Panc1 (cell line): ENCODE data around the gene LENEP. TPM values are rescaled to one million over a fixed set of nuclear protein-coding genes. Genes with fewer than 3 reads are reported as not detected.

Source experiments
- ATAC-seq: fragments of 200-7000 bp; cut with Tn5 transposase; 2 replicates; pipeline ENCODE4 v1.9.1; 2020; ENCODE audit warnings: mild to moderate bottlenecking, moderate library complexity
- BruUV-seq: library from RNA; stranded (reverse); fragments of 400-500 nt; replicated peaks from 2 replicates; lab custom pipeline; 2021; lab: Mats Ljungman, UMichigan
- CTCF ChIA-PET: fragments of 300-600 bp; sonication (Branson Sonifier 250); formaldehyde crosslinking; loops from one replicate; lab custom pipeline; 2022; ENCODE audit warnings: antibody characterized with exemption; lab: Charles Lee
- POLR2A ChIA-PET: fragments of 300-600 bp; sonication (Branson Sonifier 250); formaldehyde crosslinking; loops from one replicate; lab custom pipeline; 2022; ENCODE audit warnings: antibody characterized with exemption; lab: Charles Lee
- DNase-seq: peaks from one replicate; pipeline ENCODE4 v3.0.0-alpha.2; 2010; ENCODE audit warnings: low read depth, low spot score
- H3K27ac ChIP-seq: 2 replicates; pipeline ENCODE4 v1.5.1; 2011; ENCODE audit warnings: mild to moderate bottlenecking, low read length, inconsistent platforms
- H3K27me3 ChIP-seq: fragments of 200-500 bp; sonication (Bioruptor generic); 2 replicates; pipeline ENCODE4 v1.6.0; 2014; ENCODE audit warnings: low read length, inconsistent platforms; ENCODE audit not compliant: control insufficient read depth, insufficient read depth
- H3K36me3 ChIP-seq: fragments of 200-500 bp; sonication (Bioruptor generic); 2 replicates; pipeline ENCODE4 v1.5.1; 2014; ENCODE audit warnings: inconsistent platforms, mild to moderate bottlenecking, low read length, moderate library complexity; ENCODE audit not compliant: control insufficient read depth, insufficient read depth
- H3K4me1 ChIP-seq: 2 replicates; pipeline ENCODE4 v1.5.1; 2011; ENCODE audit warnings: inconsistent platforms, mild to moderate bottlenecking, low read length, moderate library complexity; ENCODE audit not compliant: control insufficient read depth, insufficient read depth
- H3K4me3 ChIP-seq, 2 experiments: 2 replicates each; pipeline ENCODE4 v1.5.1; 2011 to 2012; ENCODE audit warnings: low read depth in 2 of 2, low read length in 2 of 2, mild to moderate bottlenecking in 2 of 2, inconsistent platforms in 1 of 2, moderate library complexity in 1 of 2
- H3K9me3 ChIP-seq: fragments of 200-500 bp; sonication (Bioruptor generic); 2 replicates; pipeline ENCODE4 v1.5.1; 2014; ENCODE audit warnings: low read depth, mild to moderate bottlenecking, inconsistent platforms, low read length, moderate library complexity; ENCODE audit not compliant: control insufficient read depth, insufficient read depth
- POLR2AphosphoS5 ChIP-seq: IDR thresholded peaks from 2 replicates; pipeline ENCODE4 v1.6.1; 2012; ENCODE audit warnings: mild to moderate bottlenecking, low read depth, low read length, moderate library complexity
- REST ChIP-seq, 2 experiments: IDR thresholded peaks; 2 replicates each; pipeline ENCODE4 v1.6.1; 2011 to 2012; ENCODE audit warnings: low read depth in 2 of 2, control low read depth in 1 of 2, low read length in 1 of 2, mild to moderate bottlenecking in 1 of 2, moderate library complexity in 1 of 2; ENCODE audit not compliant: insufficient read depth in 1 of 2
- SIN3A ChIP-seq: IDR thresholded peaks from 2 replicates; pipeline ENCODE4 v1.6.1; 2012; ENCODE audit warnings: low read depth, mild to moderate bottlenecking, low read length, moderate library complexity, borderline replicate concordance; ENCODE audit not compliant: insufficient read depth
- TCF7L2 ChIP-seq: IDR thresholded peaks from 2 replicates; pipeline ENCODE4 v1.6.1; 2011; ENCODE audit warnings: mild to moderate bottlenecking, low read depth, low read length, inconsistent platforms
- in situ Hi-C: cut with HindIII; loops from 2 replicates; pipeline ENCODE4 v1.10.0; 2016; ENCODE audit warnings: low sequenced_read_pairs, low pct_unique_long_range_greater_than_20kb
- intact Hi-C: fragments of 100-400 bp; cut with micrococcal nuclease; formaldehyde crosslinking; loops from one replicate; pipeline ENCODE4 v1.10.0; 2022; ENCODE audit not compliant: unreplicated experiment
- total RNA-seq: library from RNA; stranded (reverse); gene quantifications from one replicate; pipeline ENCODE4 v1.2.1, GENCODE V29; 2021; ENCODE audit not compliant: unreplicated experiment
- TF ChIP-seq, protein P1 (sequence below): fragments of 450-650 bp; IDR thresholded peaks from 2 replicates; pipeline ENCODE4 v1.5.1; 2017; ENCODE audit warnings: mild to moderate bottlenecking

Gene LENEP
- total RNA-seq, 1 experiment from 2014 or later: 0.67 TPM

DNA sequence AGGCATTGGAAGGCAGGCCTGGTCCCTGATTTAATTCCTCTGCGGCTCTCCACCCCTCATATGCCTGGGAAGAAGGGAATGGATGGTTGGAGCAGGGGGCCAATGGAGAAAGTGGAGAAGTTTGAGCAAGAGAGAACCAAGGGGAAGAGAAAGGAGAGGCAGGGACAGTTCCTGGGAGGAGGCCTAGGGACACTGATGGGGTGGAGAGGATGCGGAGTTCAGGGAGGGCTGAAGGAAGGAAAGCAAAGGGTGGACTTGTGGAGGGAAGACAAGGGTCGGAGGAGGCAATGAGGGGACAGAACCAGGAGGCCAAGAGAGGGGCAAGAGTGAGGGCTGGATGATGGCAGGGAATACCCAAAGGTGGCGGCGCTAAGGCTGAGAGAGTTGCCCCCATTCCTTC is 16.4 kb downstream of the LENEP start:
- DNase-seq (no peak), ATAC-seq (no peak)
- no peak overlapping the region for H3K4me3 ChIP-seq
- 0 out of 2 replicates have a peak, but pooled peaks cover 4% of the 10 kb centered on the region for H3K36me3 ChIP-seq
- no TSS peak for BruUV-seq
- in situ Hi-C loops (no loop called here), intact Hi-C loops (no loop called here)
- H3K9me3 ChIP-seq: no peaks in the 10 kb centered on the region
- no peaks in the 10 kb centered on the region for H3K27me3 ChIP-seq
- TF ChIP-seq REST (IDR thresholded peaks at IDR 0.05; ENCODE audit: insufficient read depth in 1 of 2, low read depth in 2 of 2, low read length in 1 of 2): no peak
- TF ChIP-seq, protein P1, sequence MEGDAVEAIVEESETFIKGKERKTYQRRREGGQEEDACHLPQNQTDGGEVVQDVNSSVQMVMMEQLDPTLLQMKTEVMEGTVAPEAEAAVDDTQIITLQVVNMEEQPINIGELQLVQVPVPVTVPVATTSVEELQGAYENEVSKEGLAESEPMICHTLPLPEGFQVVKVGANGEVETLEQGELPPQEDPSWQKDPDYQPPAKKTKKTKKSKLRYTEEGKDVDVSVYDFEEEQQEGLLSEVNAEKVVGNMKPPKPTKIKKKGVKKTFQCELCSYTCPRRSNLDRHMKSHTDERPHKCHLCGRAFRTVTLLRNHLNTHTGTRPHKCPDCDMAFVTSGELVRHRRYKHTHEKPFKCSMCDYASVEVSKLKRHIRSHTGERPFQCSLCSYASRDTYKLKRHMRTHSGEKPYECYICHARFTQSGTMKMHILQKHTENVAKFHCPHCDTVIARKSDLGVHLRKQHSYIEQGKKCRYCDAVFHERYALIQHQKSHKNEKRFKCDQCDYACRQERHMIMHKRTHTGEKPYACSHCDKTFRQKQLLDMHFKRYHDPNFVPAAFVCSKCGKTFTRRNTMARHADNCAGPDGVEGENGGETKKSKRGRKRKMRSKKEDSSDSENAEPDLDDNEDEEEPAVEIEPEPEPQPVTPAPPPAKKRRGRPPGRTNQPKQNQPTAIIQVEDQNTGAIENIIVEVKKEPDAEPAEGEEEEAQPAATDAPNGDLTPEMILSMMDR: no peak
- TF ChIP-seq SIN3A: no peak
- TF ChIP-seq POLR2AphosphoS5: no peak
- TF ChIP-seq TCF7L2: no peak
- CTCF ChIA-PET: no interaction called here
- POLR2A ChIA-PET: no interaction called here
- no peak overlapping the region for H3K27ac ChIP-seq
- H3K4me1 ChIP-seq: peaks cover 49% of the 10 kb centered on the region

DNA sequence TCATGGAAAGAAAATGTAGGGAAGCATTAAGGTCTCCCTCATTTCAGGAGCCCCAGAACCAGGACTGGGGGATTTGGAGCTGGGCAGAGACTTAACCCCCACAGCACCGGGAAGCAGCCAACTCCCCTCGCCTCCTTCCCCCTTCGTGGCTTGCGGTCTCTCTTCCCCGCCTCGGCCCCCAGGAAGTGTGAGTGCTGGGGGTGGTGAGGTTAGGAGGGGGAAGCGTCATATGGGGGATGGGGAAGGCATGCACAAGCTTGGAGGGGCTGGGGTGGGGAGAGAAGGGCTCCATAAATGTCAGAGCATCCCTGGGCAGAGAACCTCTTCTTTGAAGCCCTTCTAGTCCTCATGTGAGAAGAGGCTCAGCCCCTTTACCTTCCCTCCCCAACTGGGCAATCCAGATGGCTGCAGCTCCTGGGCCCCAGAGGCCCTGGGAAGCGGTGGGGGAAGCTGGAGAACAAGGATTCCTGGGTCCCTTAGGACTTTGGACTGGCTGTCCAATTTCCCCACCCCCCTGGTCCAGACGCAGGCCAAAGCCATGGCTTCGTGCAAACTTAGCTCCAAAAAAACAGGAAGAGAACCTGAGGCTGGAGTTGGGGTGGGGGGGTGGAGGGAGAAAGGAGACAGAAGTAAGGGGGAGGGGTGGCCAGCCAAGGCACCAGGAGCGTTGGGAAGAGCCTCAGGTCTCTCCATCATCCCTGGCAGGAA is 17.0 kb downstream of the LENEP start:
- ATAC-seq (no peak), DNase-seq (no peak)
- in situ Hi-C loops: no loop called here
- TF ChIP-seq, protein P1: no peak
- TF ChIP-seq SIN3A (no peak), POLR2AphosphoS5 (no peak), TCF7L2 (no peak), REST (IDR thresholded peaks at IDR 0.05; ENCODE audit: insufficient read depth in 1 of 2, low read depth in 2 of 2, low read length in 1 of 2) (no peak)
- no TSS peak for BruUV-seq
- Histone ChIP-seq H3K27ac (no peak overlapping the region), H3K9me3 (no peaks in the 10 kb centered on the region), H3K4me3 (no peak overlapping the region), H3K4me1 (peaks cover 44% of the 10 kb centered on the region), H3K27me3 (no peaks in the 10 kb centered on the region), H3K36me3 (0 out of 2 replicates have a peak, but pooled peaks cover 4% of the 10 kb centered on the region)
- POLR2A ChIA-PET: interaction anchor here (0.6 kb wide), 1 partner anchor 66 kb away, joined by 3 read pairs; no protein-coding TSS in a partner anchor
- intact Hi-C loops: no loop called here
- CTCF ChIA-PET: interaction anchor here (0.6 kb wide), 1 partner anchor 24 kb away, joined by 7 read pairs; no protein-coding TSS in a partner anchor
